Measurements from ENCODE around the gene KCNMA1. TPM values are rescaled to one million over a fixed set of nuclear protein-coding genes. Genes with fewer than 3 reads are reported as not detected.

The KCNMA1 gene
- total RNA-seq, 4 donors from 2014 or later: 66.8 to 96.5 (median 78.9) TPM

DNA sequence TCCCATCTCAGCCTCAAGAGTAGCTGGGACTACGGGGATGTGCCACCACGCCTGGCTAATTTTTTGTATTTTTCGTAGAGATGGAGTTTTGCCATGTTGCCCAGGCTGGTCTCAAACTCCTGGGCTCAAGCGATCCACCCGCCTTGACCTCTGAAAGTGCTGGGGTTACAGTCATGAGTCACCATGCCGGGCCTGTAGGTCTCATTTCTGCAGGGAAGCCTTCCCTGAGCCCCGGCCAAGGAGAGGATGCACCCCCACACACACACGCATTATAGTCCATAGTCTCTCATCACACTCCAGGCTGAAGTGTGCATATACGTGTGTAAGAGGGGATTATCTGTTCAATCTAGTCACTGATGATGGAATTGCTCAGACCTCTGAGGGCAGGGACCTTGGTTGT lies 29.3 kb downstream of the KCNMA1 start:
- TF ChIP-seq POLR2A (IDR thresholded peaks at IDR 0.05): no peak
- intact Hi-C loops (cut with DNase I; ENCODE audit: low total_unique reads) (no loop called here), in situ Hi-C loops (cut with MboI; ENCODE audit: low sequenced_read_pairs in 4 of 4) (no loop called here)
- no peaks in the 10 kb centered on the region for H3K9me3 ChIP-seq
- no peaks in the 10 kb centered on the region for H3K36me3 ChIP-seq
- peaks cover 34 to 56% of the 10 kb centered on the region in 2 donors for H3K4me1 ChIP-seq
- DNase-seq (no peak), ATAC-seq (no peak)
- H3K27me3 ChIP-seq: no peaks in the 10 kb centered on the region
- no peak overlapping the region for H3K27ac ChIP-seq
- H3K4me3 ChIP-seq: no peak overlapping the region

- Histone ChIP-seq H3K27ac (no peak overlapping the region), H3K4me1 (peaks cover 49 to 71% of the 10 kb centered on the region in 2 donors), H3K27me3 (no peaks in the 10 kb centered on the region), H3K36me3 (no peaks in the 10 kb centered on the region), H3K9me3 (no peaks in the 10 kb centered on the region), H3K4me3 (no peak overlapping the region)
- DNase-seq: no peak
- intact Hi-C loops (cut with DNase I; ENCODE audit: low total_unique reads): no loop called here
- ATAC-seq: no peak
- in situ Hi-C loops (cut with MboI; ENCODE audit: low sequenced_read_pairs in 4 of 4): no loop called here
- TF ChIP-seq CTCF (IDR thresholded peaks at IDR 0.05 in 4 of 5, conservative IDR thresholded peaks at IDR 0.05 in 1 of 5) (no peak), POLR2A (IDR thresholded peaks at IDR 0.05) (no peak)
These were observed 30.9 kb downstream of the KCNMA1 start for GRCh38 chr10:77606751-77607150.

- Histone ChIP-seq H3K9me3 (no peaks in the 10 kb centered on the region), H3K27ac (no peak overlapping the region), H3K4me1 (peaks cover 43 to 69% of the 10 kb centered on the region in 2 donors), H3K27me3 (no peaks in the 10 kb centered on the region), H3K4me3 (no peak overlapping the region), H3K36me3 (no peaks in the 10 kb centered on the region)
- ATAC-seq (no peak), DNase-seq (no peak)
- in situ Hi-C loops (cut with MboI; ENCODE audit: low sequenced_read_pairs in 4 of 4): no loop called here
- TF ChIP-seq POLR2A (IDR thresholded peaks at IDR 0.05) (no peak), CTCF (IDR thresholded peaks at IDR 0.05 in 4 of 5, conservative IDR thresholded peaks at IDR 0.05 in 1 of 5) (no peak)
- intact Hi-C loops (cut with DNase I; ENCODE audit: low total_unique reads): no loop called here
These were observed 32.1 kb downstream of the KCNMA1 start for GRCh38 chr10:77605466-77605865.

GRCh38 chr10:77604941-77605351 lies 32.7 kb downstream of the KCNMA1 start:
- no peak for TF ChIP-seq CTCF (IDR thresholded peaks at IDR 0.05 in 4 of 5, conservative IDR thresholded peaks at IDR 0.05 in 1 of 5)
- no peaks in the 10 kb centered on the region for H3K36me3 ChIP-seq
- peak overlapping the region in 2 of 4 donors; percentile 15 to 85 for H3K27ac ChIP-seq
- no peak for DNase-seq
- H3K9me3 ChIP-seq: no peaks in the 10 kb centered on the region
- in situ Hi-C loops (cut with MboI; ENCODE audit: low sequenced_read_pairs in 4 of 4): no loop called here
- intact Hi-C loops (cut with DNase I; ENCODE audit: low total_unique reads): no loop called here
- H3K27me3 ChIP-seq: no peaks in the 10 kb centered on the region
- peaks cover 38 to 64% of the 10 kb centered on the region in 2 donors for H3K4me1 ChIP-seq
- no peak overlapping the region for H3K4me3 ChIP-seq
- no peak for ATAC-seq

DNA sequence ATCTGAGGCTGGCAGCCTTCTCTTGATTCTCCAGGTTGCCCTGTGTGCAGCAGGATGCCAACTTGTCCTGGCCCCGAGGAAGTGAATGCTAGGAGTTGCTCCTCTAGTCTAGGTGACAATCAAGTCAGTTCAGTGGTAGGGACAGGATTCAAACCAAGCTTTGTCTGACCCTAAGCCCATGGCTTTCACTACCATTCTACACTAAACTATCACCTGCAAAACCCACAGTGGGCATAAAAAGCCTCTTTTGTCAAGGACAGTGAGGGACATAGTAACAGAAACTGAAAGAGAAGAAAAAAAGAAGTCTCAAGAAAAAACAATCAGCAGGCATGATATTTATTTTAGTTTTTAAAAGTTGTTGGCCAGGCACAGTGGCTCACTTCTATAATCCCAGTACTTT lies 33.5 kb downstream of the KCNMA1 start:
- Histone ChIP-seq H3K27me3 (no peaks in the 10 kb centered on the region), H3K9me3 (no peaks in the 10 kb centered on the region), H3K27ac (peak overlapping the region; percentile 72 to 85 (median 80)), H3K4me3 (peak overlapping the region in 1 of 4 donors; percentile 5), H3K36me3 (no peaks in the 10 kb centered on the region), H3K4me1 (peaks cover 32 to 55% of the 10 kb centered on the region in 2 donors)
- ATAC-seq: peak; percentile 1 to 3
- no peak for DNase-seq
- TF ChIP-seq POLR2A (IDR thresholded peaks at IDR 0.05) (no peak), CTCF (IDR thresholded peaks at IDR 0.05 in 4 of 5, conservative IDR thresholded peaks at IDR 0.05 in 1 of 5) (no peak)
- intact Hi-C loops (cut with DNase I; ENCODE audit: low total_unique reads) (no loop called here), in situ Hi-C loops (cut with MboI; ENCODE audit: low sequenced_read_pairs in 4 of 4) (no loop called here)
